Mucosa of descending colon (tissue), 3 donors: ENCODE data around the gene ATG7. TPM values are rescaled to one million over a fixed set of nuclear protein-coding genes. Genes with fewer than 3 reads are reported as not detected.
"Not testable (repeated sequence)": the region's sequence is repeated elsewhere in the genome, so short reads cannot be mapped to it uniquely, and the experiment has no call there.

Source experiments
- ATAC-seq: fragments of 200-7000 bp; cut with Tn5 transposase; one replicate; pipeline ENCODE4 v1.9.1; 2020; ENCODE audit warnings: mild to moderate bottlenecking, moderate library complexity
- DNase-seq, 3 donors: peaks; one replicate each; pipeline ENCODE4 v3.0.0-alpha.2; 2020
- H3K36me3 ChIP-seq: fragments of 200-600 bp; one replicate; pipeline ENCODE4 v1.8.0; 2021; ENCODE audit warnings: low read depth, mild to moderate bottlenecking
- H3K4me1 ChIP-seq: fragments of 200-600 bp; one replicate; pipeline ENCODE4 v1.8.0; 2021; ENCODE audit warnings: low read depth, mild to moderate bottlenecking
- H3K4me3 ChIP-seq: fragments of 200-600 bp; one replicate; pipeline ENCODE4 v1.8.0; 2021; ENCODE audit warnings: mild to moderate bottlenecking
- H3K9me3 ChIP-seq: fragments of 200-600 bp; one replicate; pipeline ENCODE4 v1.8.0; 2021; ENCODE audit warnings: mild to moderate bottlenecking
- intact Hi-C, 2 donors: fragments of 100-400 bp; cut with DNase I in 1 of 2; cut with micrococcal nuclease in 1 of 2; formaldehyde crosslinking; loops; one replicate each; pipeline versions ENCODE4 v1.11.0 to v1.11.1; 2022; cut with DNase I, micrococcal nuclease
- total RNA-seq, 3 donors: library from RNA; stranded (reverse); fragmentation: NEBNext Ultra II Directional in 2 of 3; extraction: Animal tissue kit (Norgen Biotek cat#: 25700) in 2 of 3; gene quantifications; one replicate each; pipeline versions ENCODE4 v1.2.1 to v1.2.4, GENCODE V29; 2021 to 2023
- TF ChIP-seq, protein P1 (sequence below): fragments of 200-600 bp; IDR thresholded peaks from one replicate; pipeline ENCODE4 v1.8.0; 2022; ENCODE audit warnings: antibody characterized with exemption, mild to moderate bottlenecking
- donor health status: DM: no; HTN: no; CAD: no; lungs with moderate emphysema.
- donor health status: DM: no; HTN: no; CAD: no.
- donor health status: DM: no; HTN: yes; CAD: no.

ATG7 gene
- total RNA-seq, 3 donors from 2014 or later, result 40.4 to 49.6 (median 43.3) TPM

DNA sequence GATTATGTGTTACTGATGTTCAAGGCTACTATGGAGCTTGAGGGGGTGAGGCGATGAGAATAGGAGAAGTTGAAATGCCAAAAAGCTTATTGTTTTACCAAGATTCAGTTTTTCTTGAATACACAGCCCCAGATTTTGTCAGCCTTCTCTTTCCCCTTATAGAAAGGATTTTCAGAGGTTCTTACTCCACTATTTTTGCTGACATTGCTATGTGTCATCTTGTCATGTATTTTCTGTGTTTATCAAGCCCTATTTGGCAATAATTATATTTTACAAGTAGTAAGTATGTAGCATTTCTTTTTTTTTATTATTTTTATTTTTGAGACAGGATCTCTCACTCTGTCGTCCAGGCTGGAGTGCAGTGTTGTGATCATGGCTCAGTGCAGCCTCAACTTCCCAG, 133.1 kb downstream of the ATG7 start:
- Histone ChIP-seq H3K4me3 (no peak overlapping the region), H3K4me1 (no peaks in the 10 kb centered on the region), H3K36me3 (no peaks in the 10 kb centered on the region), H3K9me3 (peaks cover 15% of the 10 kb centered on the region)
- ATAC-seq, result no peak
- intact Hi-C loops, result no loop called here
- TF ChIP-seq, protein P1, sequence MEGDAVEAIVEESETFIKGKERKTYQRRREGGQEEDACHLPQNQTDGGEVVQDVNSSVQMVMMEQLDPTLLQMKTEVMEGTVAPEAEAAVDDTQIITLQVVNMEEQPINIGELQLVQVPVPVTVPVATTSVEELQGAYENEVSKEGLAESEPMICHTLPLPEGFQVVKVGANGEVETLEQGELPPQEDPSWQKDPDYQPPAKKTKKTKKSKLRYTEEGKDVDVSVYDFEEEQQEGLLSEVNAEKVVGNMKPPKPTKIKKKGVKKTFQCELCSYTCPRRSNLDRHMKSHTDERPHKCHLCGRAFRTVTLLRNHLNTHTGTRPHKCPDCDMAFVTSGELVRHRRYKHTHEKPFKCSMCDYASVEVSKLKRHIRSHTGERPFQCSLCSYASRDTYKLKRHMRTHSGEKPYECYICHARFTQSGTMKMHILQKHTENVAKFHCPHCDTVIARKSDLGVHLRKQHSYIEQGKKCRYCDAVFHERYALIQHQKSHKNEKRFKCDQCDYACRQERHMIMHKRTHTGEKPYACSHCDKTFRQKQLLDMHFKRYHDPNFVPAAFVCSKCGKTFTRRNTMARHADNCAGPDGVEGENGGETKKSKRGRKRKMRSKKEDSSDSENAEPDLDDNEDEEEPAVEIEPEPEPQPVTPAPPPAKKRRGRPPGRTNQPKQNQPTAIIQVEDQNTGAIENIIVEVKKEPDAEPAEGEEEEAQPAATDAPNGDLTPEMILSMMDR, result no peak
- no peak for DNase-seq

DNA sequence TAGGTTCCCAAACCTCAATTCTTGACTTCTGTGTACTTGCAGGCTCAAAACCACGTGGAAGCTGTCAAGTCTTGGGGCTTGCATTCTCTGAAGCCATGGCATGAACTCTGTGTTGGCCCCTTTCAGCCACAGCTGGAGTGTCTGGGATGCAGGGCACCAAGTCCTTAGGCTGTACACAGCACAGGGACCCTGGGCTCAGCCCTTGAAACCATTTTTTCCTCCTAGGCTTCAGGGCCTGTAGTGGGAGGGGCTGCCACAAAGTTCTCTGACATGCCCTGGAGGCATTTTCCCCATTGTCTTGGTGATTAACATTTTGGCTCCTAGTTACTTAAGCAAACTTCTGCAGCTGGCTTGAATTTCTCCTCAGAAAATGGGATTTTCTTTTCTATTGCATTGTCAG, 135.4 kb downstream of the ATG7 start:
- intact Hi-C loops, result no loop called here
- no peak for ATAC-seq
- TF ChIP-seq, protein P1, result no peak
- Histone ChIP-seq H3K4me1 (no peaks in the 10 kb centered on the region), H3K4me3 (no peak overlapping the region), H3K9me3 (peaks cover 15% of the 10 kb centered on the region), H3K36me3 (no peaks in the 10 kb centered on the region)
- no peak for DNase-seq

DNA sequence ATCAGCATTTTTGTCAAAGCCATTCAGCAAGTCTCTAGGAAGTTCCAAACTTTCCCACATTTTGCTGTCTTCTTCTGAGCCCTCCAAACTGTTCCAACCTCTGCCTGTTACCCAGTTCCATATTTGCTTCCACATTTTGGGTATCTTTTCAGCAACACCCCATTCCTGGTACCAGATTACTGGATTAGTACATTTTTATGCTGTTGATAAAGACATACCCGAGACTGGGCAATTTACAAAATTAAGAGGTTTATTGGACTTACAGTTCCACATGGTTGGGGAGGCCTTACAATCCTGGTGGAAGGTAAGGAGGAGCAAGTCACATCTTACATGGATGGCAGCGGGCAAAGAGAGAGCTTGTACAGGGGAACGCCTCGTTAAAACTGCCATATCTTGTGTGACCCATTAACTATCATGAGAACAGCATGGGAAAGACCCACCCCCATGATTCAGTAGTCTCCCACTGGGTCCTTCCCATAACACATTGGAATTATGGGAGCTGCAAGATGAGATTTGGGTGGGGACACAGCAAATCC, 136.2 kb downstream of the ATG7 start:
- H3K36me3 ChIP-seq, intact Hi-C loops, ATAC-seq, H3K4me3 ChIP-seq, H3K4me1 ChIP-seq, DNase-seq: not testable (repeated sequence)
- H3K9me3 ChIP-seq, result peaks cover 15% of the 10 kb centered on the region

DNA sequence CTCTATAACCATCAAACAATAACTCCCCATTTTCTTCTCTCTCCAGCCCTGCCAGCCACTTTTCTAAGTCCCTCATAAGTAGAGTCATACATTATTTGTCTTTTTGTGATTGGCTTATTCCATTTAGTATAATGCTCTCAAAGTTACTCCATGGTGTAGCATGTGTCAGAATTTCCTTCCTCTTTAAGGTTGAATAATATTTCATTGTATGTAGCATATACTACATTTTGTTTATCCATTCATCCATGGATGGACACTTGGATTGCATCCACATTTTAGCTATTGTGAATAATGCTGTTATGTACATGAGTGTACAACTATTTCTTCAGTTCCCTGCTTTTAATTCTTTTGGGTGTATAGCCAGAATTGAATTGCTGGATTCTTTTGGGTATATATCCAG, 138.4 kb downstream of the ATG7 start:
- TF ChIP-seq, protein P1, result no peak

DNA sequence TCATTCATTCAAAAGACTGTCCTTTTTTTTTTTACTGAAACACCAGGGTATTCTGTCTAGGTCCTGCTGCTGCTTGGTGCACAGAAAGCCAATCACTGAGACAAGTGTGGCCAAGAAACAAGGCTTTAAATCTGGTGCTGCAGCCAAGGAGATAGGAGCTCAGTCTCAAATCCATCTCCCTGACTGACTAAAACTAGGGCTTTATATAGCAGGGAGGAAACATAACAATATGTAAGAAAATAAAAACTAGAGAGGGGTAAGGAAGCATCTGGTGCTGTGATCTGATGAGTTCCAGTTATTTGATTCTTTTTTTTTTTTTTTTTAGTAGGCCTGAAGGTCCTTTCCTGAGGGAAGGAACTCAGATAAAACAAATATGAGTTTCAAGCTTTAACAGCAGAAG, 139.8 kb downstream of the ATG7 start:
- Histone ChIP-seq H3K9me3 (peaks cover 26% of the 10 kb centered on the region), H3K4me3 (no peak overlapping the region), H3K4me1 (no peaks in the 10 kb centered on the region), H3K36me3 (no peaks in the 10 kb centered on the region)
- intact Hi-C loops, result no loop called here
- ATAC-seq, result no peak
- TF ChIP-seq, protein P1, result no peak
- no peak for DNase-seq

More for the DNA sequence above, 138.4 kb downstream of the ATG7 start:
- H3K4me3 ChIP-seq, result no peak overlapping the region
- ATAC-seq (no peak), DNase-seq (no peak)
- H3K9me3 ChIP-seq, result peaks cover 26% of the 10 kb centered on the region
- H3K36me3 ChIP-seq, result no peaks in the 10 kb centered on the region
- intact Hi-C loops, result no loop called here
- H3K4me1 ChIP-seq, result no peaks in the 10 kb centered on the region

DNA sequence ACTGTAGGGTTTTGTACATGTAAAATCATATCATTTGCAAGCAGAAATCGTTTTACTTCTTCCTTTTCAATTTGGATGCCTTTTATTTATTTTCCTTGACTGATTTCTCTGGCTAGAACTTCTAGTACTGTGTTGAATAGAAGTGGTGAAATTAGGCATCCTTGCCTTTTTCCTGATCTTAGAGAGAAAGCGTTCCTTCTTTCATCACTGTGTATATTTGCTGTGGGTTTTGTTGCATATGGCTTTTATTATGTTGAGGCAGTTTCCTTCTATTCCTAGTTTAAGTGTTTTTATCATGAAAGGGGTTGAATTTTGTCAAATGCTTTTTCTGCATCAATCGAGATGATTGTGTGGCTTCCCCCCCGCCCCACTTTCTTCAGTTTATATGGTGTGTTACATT, 140.9 kb downstream of the ATG7 start:
- DNase-seq (no peak), ATAC-seq (no peak)
- TF ChIP-seq, protein P1, result no peak
- intact Hi-C loops, result no loop called here
- no peaks in the 10 kb centered on the region for H3K4me1 ChIP-seq
- no peaks in the 10 kb centered on the region for H3K36me3 ChIP-seq
- H3K4me3 ChIP-seq, result no peak overlapping the region
- H3K9me3 ChIP-seq, result peaks cover 19% of the 10 kb centered on the region
